HEK293T (cell line): Measurements from ENCODE around the gene CD28.
"Not testable (repeated sequence)": the region's sequence is repeated elsewhere in the genome, so short reads cannot be mapped to it uniquely, and the experiment has no call there.

Experiments
- CTCF ChIA-PET: fragments of 350-600 bp; formaldehyde crosslinking; extraction: SDS; loops from one replicate; lab custom pipeline; 2021; ENCODE audit warnings: antibody characterized with exemption, inconsistent platforms; lab: Yijun Ruan, JAX
- POLR2A ChIA-PET: fragments of 350-600 bp; formaldehyde crosslinking; extraction: SDS; loops from one replicate; lab custom pipeline; 2020; ENCODE audit warnings: antibody characterized with exemption, inconsistent platforms; lab: Yijun Ruan, JAX
- DNase-seq: peaks from one replicate; pipeline ENCODE4 v3.0.0; 2012; ENCODE audit warnings: mixed read lengths; ENCODE audit errors: extremely low spot score
- ARNT ChIP-seq: fragments of 450-650 bp; IDR thresholded peaks from 2 replicates; pipeline ENCODE4 v1.6.1; 2017; ENCODE audit warnings: mild to moderate bottlenecking
- BHLHE40 ChIP-seq: fragments of 450-650 bp; IDR thresholded peaks from 2 replicates; pipeline ENCODE4 v1.6.1; 2016; ENCODE audit warnings: mild to moderate bottlenecking, moderate library complexity, borderline replicate concordance
- CTBP1 ChIP-seq: fragments of 450-650 bp; IDR thresholded peaks from 2 replicates; pipeline ENCODE4 v1.6.1; 2016; ENCODE audit warnings: borderline replicate concordance
- ELF4 ChIP-seq: fragments of 450-650 bp; IDR thresholded peaks from 2 replicates; pipeline ENCODE4 v1.6.1; 2017; ENCODE audit warnings: antibody characterized with exemption
- FOXA1 ChIP-seq: fragments of 450-650 bp; IDR thresholded peaks from 2 replicates; pipeline ENCODE4 v1.6.1; 2016; ENCODE audit warnings: mild to moderate bottlenecking
- FOXK2 ChIP-seq: fragments of 450-650 bp; IDR thresholded peaks from 2 replicates; pipeline ENCODE4 v1.6.1; 2016; ENCODE audit warnings: mild to moderate bottlenecking
- FOXM1 ChIP-seq: fragments of 450-650 bp; IDR thresholded peaks from 2 replicates; pipeline ENCODE4 v1.6.1; 2017; ENCODE audit warnings: mild to moderate bottlenecking, borderline replicate concordance
- HDGF ChIP-seq: fragments of 450-650 bp; IDR thresholded peaks from 2 replicates; pipeline ENCODE4 v1.6.1; 2017; ENCODE audit warnings: antibody characterized with exemption, borderline replicate concordance
- L3MBTL2 ChIP-seq: fragments of 450-650 bp; conservative IDR thresholded peaks from 2 replicates; pipeline ENCODE4 v1.6.1; 2016; ENCODE audit warnings: mild to moderate bottlenecking
- LEF1 ChIP-seq: fragments of 450-650 bp; IDR thresholded peaks from 2 replicates; pipeline ENCODE4 v1.6.1; 2017; ENCODE audit warnings: mild to moderate bottlenecking, borderline replicate concordance
- NFRKB ChIP-seq: fragments of 450-650 bp; IDR thresholded peaks from 2 replicates; pipeline ENCODE4 v1.6.1; 2016; ENCODE audit warnings: mild to moderate bottlenecking, moderate library complexity
- PKNOX1 ChIP-seq: fragments of 450-650 bp; IDR thresholded peaks from 2 replicates; pipeline ENCODE4 v1.6.1; 2016
- SP1 ChIP-seq: fragments of 450-650 bp; IDR thresholded peaks from 2 replicates; pipeline ENCODE4 v1.6.1; 2017
- SUZ12 ChIP-seq: fragments of 450-650 bp; IDR thresholded peaks from 2 replicates; pipeline ENCODE4 v1.6.1; 2016; ENCODE audit warnings: mild to moderate bottlenecking
- TARDBP ChIP-seq: fragments of 450-650 bp; IDR thresholded peaks from 2 replicates; pipeline ENCODE4 v1.6.1; 2016
- ZNF384 ChIP-seq: fragments of 450-650 bp; IDR thresholded peaks from 2 replicates; pipeline ENCODE4 v1.6.1; 2016

The CD28 gene

GRCh38 chr2:203783496-203784203 lies 77.2 kb downstream of the CD28 start:
- ChIA-PET CTCF (interaction anchor here (0.5 to 1.3 kb wide), 3 partner anchors 14 to 1757 kb away, joined by 3 read pairs; no protein-coding TSS in a partner anchor), POLR2A (no interaction called here)
- DNase-seq: no peak
- TF ChIP-seq CTBP1 (no peak), ARNT (no peak), FOXA1 (no peak), NFRKB (no peak), ZNF384 (no peak), PKNOX1 (no peak), LEF1 (no peak), BHLHE40 (no peak), FOXM1 (no peak), FOXK2 (no peak), ELF4 (no peak), L3MBTL2 (no peak), HDGF (no peak), TARDBP (no peak), SUZ12 (no peak), SP1 (no peak)

GRCh38 chr2:203784710-203785270 lies 78.4 kb downstream of the CD28 start:
- POLR2A ChIA-PET, DNase-seq: not testable (repeated sequence)
- CTCF ChIA-PET: interaction anchor here (0.8 to 0.9 kb wide), 2 partner anchors 9 to 30 kb away, joined by 3 to 4 read pairs; no protein-coding TSS in a partner anchor

GRCh38 chr2:203785391-203786110 lies 79.1 kb downstream of the CD28 start:
- CTCF ChIA-PET: interaction anchor here (0.8 to 1.3 kb wide), 2 partner anchors 8 to 30 kb away, joined by 4 read pairs; no protein-coding TSS in a partner anchor
- POLR2A ChIA-PET: not testable (repeated sequence)

GRCh38 chr2:203786549-203787351 lies 80.3 kb downstream of the CD28 start:
- TF ChIP-seq CTBP1 (no peak), ELF4 (no peak), SUZ12 (no peak), ZNF384 (no peak), FOXA1 (no peak), NFRKB (no peak), ARNT (no peak), L3MBTL2 (no peak), BHLHE40 (no peak), FOXK2 (no peak), TARDBP (no peak), FOXM1 (no peak), LEF1 (no peak), PKNOX1 (no peak)
- POLR2A ChIA-PET: no interaction called here
- DNase-seq: no peak
- CTCF ChIA-PET: interaction anchor here (1.3 kb wide), 1 partner anchor 29 kb away, joined by 4 read pairs; no protein-coding TSS in a partner anchor

More at GRCh38 chr2:203785391-203786110, 79.1 kb downstream of the CD28 start:
- DNase-seq: not testable (repeated sequence)

- ChIA-PET POLR2A (no interaction called here), CTCF (no interaction called here)
- no peak for DNase-seq
- TF ChIP-seq ZNF384 (no peak), FOXM1 (no peak), CTBP1 (no peak), FOXA1 (no peak), ELF4 (no peak), TARDBP (no peak), PKNOX1 (no peak), ARNT (no peak), HDGF (no peak), NFRKB (no peak)
These were observed 81.5 kb downstream of the CD28 start for GRCh38 chr2:203787979-203788378.
